HT-29 (cell line): ENCODE results near the gene KIAA0513. TPM values are rescaled to one million over a fixed set of nuclear protein-coding genes. Genes with fewer than 3 reads are reported as not detected.

Experiments
- DNase-seq: peaks from one replicate; pipeline ENCODE4 v3.0.0-alpha.2; 2015; ENCODE audit warnings: low spot score
- total RNA-seq: library from RNA; depleted of rRNA; stranded (reverse); fragments of >200 nt; shearing (Covaris generic); gene quantifications from 2 replicates; pipeline ENCODE4 v1.2.3, GENCODE V29; 2014

The KIAA0513 gene
- total RNA-seq, 1 experiment from 2014 or later, result 1.2 TPM

DNA sequence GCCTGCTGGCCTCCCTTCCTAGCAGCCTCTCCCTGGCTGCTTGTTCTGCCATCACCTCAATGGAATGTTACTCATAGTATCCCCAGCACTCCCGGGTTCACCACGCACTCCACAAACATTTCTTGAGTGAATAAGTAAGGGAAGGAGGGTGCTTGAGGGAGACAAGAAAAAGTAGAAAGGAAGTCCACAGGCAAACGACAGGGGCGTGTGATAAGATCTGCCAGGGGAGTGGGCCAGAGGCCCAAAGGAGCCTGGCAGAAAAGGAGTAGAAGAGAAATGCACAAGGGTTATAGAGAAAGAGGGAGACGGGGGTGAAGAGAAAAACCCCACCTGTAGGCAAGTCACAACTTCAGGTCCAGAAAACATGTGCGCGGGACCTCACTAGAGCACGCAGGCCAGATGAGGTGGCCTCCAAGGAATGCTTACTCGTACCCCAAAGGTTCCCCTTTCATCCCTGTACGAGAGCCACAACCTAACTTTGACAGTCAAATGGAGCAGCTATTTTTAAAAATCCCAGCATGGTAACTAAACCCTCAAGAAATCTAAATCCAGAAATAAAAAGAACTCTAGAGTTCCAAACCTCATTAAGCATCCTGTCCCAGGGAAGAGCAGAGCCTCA is 22.9 kb upstream of the KIAA0513 start:
- DNase-seq, result no peak

DNA sequence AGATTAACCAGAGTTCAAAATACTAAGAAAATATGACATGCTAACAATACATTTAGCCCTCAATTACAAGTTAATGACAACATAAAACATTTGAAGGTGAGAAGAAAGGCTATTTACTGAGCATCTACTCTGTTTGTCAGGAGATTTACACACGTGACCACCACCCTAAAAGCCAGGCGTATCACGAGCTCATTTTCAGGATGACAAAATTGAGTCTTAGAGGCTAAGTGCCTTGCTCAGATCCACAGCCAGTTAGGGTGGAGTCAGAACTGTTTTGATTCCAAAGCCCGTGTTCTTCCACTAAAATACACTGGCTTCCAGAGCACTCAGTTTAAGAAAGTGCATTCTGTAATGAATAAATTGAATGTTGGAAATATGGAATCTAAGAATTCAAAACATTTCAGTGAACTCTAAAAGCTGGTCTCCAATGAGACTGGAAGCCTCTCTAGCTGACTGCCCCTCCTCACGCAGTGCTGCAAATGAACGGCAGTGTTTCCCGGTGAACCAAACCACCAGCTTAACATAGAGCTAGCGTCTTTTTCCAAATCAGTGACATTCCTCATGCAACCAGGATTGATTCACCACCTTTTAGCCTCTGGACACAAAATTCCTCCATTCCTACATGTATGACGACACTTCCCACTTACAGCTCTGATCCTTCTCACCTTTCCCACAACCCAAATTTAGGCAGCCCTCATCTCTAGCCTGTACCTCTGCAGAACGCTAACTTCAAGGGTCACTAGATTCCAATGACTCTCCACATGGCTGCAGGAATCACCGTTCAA is 22.1 kb upstream of the KIAA0513 start:
- DNase-seq, result no peak

DNA sequence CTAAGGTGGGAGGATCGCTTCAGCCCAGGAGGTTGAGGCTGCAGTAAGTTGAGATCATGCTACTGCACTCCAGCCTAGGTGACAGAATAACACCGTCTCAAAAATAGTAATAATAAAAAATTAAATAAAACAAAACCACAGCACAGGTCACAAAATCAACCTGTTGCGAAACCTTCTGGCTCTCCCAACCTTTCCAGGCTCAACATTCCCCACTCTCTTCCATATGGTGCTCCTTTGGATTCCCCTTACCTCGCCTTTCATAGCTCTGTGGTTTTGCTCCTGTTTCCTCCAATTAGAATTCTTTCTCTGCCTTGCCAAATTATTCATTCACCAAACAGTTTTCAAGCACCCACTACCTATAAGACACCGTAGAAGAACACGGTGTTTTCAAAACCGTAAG is 21.0 kb upstream of the KIAA0513 start:
- DNase-seq, result no peak

GRCh38 chr16:85007496-85008214 is 19.9 kb upstream of the KIAA0513 start:
- DNase-seq, result no peak

GRCh38 chr16:85008271-85008670 is 19.3 kb upstream of the KIAA0513 start:
- no peak for DNase-seq

GRCh38 chr16:85010446-85010930 is 17.1 kb upstream of the KIAA0513 start:
- DNase-seq, result no peak

DNA sequence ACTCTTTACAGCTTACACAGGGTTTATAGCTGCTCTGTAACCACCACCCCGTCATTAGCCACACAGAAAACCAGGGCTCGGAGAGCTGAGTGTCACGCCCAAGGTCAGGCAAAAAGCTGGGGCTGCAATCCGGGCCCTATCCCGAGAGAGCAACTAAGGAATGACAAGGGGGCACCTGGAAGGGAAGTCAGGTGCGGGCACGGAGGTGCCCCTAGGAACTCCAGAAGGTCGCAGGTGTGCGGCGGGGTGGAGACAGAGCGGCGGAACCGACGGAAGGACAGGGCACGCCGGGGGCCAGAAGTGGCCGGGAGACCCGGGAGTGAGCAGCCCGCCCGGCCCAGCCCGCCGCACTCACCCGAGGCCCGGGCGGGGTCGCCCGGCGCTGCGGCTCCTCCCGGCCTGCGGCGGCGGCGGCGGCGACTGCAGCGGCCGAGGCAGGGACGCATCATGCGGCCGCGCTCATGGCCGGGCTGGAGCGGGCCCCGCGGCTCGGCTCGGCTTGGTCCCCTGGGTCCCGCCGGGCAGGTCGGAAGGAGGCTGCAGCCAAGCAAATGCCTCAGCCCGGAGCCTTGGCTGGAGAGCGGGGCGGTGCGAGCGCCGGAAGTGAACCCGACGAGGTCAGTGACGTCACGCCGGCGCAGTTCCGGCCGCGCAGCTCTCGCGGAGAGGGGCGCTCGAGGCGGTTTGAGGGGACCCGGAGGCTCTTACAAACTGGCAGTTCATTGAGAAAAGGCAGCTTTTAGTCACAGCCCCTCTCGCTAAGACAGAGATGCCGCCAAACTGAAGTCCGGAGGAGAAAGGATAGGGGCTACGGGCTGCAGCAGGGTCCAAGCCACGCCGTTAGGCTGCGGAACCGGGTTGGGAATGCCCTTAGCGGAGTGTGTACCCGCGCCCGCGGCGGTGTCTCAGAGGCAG is 16.4 kb upstream of the KIAA0513 start, which contains the start of gene ZDHHC7:
TSS of gene ZDHHC7 (minus strand) at position 605 of the 915 bp plus-strand sequence. CDS start 20,917 bp downstream, outside the sequence.
- peak; percentile 89 for DNase-seq

DNA sequence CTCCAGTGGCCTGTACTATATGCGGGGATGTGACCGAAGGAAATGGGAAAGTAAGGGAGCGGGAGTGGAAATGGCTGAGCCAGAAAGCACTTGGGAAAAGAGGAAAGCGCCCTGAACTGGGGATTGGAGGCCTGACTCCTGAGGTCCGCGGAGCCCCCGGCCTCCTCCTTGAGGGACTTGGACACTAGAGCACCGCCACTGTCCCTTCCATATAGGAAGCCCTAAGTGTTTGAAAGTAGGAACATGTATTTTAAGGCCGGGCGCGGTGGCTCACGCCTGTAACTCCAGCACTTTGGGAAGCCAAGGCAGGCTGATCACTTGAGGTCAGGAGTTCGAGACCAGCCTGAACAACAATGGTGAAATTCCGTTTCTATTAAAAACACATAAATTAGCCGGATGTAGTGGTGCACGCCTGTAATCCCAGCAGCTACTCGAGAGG is 15.7 kb upstream of the KIAA0513 start:
- no peak for DNase-seq

DNA sequence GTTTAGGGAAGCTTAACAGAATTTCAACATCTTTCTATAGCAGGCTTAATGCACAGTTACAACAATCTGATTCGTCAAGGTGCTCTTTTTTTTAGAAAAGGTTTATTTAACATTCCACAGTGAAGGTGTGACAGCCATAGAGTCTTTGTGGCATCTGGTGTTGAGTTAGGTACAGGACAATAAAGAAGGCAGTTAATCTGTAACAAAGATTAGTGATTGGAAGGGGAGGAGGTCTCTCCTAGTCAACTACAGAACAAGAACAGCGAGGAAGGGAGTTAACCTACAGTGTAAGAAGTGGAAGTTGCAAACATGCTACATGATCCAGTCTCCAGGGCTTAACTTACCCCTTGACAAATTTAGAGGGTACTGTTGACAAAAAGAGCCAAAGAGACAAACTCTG is 13.3 kb upstream of the KIAA0513 start:
- DNase-seq, result no peak

- no peak for DNase-seq
Observed at GRCh38 chr16:85015481-85016187, 12.0 kb upstream of the KIAA0513 start.

GRCh38 chr16:85017151-85017550 is 10.4 kb upstream of the KIAA0513 start:
- no peak for DNase-seq

GRCh38 chr16:85017633-85018032 is 10.0 kb upstream of the KIAA0513 start:
- no peak for DNase-seq

DNA sequence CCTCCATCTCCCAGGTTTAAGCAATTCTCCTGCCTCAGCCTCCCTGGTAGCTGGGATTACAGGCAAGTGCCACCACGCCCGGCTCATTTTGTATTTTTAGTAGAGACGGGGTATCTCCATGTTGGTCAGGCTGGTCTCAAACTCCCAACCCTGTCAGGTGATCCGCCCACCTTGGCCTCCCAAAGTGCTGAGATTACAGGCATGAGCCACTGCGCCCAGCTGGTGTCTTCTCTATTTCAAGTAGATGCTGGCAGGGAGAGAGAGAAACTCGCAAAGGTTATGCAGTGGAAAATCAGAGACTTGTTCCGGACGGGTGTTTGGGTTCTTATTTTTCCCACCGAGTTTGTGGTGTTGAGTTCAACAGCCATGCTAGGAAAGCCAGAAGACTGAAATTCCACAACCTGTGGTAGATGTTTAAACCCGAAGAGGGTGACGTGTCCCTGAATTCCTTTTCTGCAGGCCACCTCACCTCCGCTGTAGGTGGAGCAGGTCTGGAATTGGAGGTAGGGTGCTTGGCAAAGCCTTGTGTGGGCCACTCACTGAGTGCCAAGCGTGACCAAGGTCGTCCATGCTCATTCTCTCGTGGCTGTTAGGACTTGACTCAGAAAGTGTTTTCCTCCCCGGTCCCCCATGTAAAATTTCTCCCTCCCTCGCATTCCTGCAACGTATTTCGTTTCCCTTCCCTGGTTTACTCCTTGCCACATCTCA is 8.9 kb upstream of the KIAA0513 start:
- no peak for DNase-seq

GRCh38 chr16:85019659-85020245 is 7.8 kb upstream of the KIAA0513 start:
- DNase-seq, result no peak

GRCh38 chr16:85025781-85026653 is 1.6 kb upstream of the KIAA0513 start:
- DNase-seq, result no peak

DNA sequence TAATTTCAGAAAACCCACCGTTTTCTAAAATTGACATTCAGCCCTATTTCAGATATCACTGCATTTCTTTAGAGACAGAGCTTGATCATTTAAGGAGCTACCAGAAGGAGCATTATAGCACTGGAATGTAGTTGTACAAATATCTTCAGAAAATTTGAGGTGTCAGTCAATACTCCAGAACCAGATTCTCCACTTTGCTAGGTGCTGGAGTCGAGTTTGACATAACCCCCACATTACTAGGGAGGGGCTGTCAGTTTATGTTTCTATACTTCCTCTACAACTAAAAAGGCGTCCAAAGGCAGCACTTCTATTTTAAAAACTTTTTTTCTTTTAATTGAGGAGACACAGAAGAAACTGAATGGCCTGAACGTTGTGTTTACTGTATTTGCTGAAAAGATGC is 892 bp upstream of the KIAA0513 start:
- no peak for DNase-seq

DNA sequence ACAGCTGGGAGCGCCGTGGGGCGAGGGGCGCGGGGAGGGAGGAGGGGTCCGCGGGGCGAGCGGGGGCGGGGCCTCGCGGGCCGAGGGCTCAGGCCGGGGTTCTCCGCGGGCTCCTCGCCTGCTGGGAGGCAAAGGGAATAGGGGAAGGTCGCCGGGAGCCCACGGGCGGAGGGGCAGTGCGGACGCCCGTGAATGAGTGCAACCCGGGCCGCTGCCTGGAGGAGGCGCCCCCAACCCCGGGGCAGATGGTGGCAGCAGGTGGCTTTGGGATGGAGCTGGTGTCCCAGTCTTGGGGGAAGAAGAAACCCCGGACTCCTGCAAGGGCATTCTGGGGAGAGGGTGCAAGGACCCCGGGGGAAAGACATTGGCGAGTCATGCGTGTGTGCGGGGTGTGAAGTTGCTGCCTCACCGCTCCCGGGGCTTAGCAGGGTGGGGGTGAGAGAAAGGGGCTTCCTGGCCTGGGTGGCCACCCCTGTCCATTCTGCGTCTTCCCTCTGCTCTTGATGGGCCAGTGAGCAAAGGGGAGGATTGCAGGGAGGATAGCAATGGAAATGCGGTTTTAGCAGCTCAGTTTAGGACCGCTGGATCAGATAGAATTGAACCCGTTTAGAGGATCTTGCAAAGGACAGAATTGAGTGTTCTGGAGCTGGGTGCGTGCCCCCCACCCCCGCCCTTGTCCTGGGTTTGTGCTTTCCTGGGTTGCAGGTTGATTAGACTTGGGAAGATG is 526 bp downstream of the KIAA0513 start:
- no peak for DNase-seq
